ENCODE results near the gene TIMP2.

TIMP2 gene

DNA sequence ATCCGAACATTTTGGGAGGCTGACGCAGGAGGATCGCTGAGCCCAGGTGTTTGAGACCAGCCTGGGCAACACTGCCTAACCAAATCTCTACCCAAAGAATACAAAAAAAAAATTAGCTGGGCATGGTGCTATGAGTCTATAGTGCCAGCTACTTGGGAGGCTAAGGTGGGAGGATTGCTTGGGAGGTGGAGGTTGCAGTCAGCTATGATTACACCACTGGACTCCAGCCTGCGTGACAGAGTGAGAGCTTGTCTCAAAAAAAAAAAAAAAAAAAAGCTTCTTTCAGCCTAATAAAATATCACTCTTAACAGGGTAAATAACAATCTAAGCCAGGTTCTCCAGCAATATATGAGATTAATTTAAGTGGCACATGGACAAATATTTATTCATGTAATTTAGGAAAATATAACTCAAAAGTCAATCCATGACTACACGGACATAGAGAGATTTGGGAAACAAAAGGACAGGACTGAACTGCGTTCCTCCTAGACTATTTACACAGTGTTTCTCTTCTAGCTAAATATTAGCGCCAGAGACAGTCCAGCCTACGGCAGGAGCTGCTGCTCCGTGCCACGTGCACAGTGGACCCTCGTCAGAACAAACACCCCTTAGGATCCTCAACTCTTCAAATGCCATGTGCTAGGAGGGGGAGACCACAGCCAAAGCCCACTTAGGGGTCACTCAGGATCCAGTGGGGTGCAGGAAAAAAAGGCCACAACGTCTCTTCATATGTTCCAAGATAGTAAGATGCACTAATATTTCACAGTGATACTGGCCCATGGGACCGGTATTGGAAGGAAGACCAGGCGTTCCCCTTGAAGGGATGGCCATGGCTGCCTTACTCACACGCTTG lies 93.3 kb downstream of the TIMP2 start:
- no peak for DNase-seq

DNA sequence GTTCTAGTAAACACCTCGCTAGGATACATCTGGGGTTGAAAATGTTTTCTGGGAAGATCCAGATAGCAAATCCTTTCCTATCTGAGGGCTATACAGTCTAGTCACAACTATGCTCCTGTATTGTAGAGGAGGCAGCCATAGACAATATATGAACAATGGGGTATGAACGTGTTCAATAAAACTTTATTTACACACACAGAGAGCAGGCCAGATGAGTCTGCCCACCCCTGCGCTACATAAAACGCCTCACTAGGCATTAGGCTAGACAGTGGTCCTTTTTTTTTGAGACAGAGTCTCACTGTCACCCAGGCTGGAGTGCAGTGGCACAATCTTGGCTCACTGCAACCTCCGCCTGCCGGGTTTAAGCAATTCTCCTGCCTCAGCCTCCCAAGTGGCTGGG lies 95.7 kb downstream of the TIMP2 start:
- no peak for DNase-seq

DNA sequence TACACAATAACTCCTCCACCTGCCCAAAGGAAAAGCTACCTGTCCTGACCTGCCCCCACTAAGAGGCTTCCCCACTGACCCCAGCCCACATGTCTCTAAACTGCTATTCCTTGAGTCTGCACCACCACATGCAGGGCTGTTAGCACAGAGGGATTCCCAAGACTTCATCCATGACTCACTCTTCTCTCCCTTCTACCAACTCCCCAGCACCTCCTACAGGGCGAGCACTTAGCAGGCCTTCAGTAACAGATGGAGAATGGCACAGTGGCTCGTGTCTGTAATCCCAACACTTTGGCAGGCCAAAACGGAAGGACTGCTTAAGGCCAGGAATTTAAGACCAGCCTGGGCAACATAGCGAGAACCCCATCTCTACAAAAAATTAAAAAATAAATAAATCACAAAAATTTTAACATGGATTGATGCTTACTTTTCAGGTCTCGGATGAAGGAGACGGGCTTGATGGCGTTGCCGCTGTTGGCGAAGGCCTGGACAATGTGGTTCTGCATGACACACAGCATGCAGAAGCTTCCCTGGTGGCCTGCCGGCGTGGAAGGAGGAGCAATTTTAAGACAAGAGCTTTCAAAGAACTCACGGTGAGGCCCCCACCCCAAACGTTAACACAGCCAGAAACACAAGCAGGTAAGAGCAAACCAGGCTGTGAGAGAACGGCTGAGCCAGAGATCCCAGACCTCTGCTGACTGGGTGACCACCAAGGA lies 96.6 kb downstream of the TIMP2 start:
- peak; percentile 41 for DNase-seq

DNA sequence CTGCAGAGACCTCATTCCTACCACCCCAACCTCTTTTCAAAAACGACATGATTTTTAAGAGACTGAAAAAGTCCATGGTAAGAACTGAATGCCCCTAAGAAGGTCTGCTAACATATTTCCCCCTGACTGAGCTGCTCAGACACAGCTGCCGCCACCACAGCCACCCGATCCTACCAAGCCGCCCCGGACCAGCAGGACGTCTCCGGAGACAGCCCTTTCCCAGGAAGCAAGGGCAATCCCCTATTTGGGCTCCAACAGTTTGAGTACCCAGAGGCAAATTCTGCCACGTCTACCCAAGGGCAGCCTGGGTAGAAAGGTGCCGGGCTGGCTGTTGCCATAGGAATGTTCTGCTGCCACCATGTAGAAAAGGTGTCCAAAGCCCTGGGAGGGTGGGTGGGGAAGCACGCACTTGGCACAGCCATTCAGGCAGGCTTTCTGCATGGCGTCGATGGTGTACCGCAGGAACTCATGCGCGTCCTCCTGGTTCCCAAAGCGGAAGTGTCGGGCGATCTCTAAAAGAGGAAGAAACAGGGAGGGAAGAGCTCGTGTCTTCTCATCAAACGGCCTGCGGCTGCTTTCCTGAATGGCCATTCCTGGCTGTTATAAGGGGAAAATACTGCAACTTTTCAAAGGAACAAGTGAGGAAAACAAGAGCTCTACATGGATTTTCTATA lies 98.2 kb downstream of the TIMP2 start:
- no peak for DNase-seq

DNA sequence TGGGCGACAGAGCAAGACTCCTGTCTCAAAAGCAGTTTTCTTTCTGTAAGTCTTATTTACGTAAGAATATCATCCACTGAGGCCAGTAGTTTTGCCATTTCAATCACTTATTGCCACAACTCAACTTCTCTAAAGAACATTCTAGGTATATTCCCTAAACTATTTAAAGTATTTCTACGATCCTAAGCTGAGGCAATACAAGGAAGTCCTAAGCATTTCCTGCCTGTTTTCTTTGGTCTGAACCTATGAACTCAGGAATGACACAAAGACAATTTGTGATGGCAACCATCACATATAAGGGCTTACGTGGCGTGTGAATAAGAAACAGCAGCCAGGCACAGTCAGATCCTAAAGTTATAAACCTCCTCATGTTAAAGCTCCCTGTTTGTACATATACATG lies 98.8 kb downstream of the TIMP2 start:
- DNase-seq, result peak; percentile 24

DNA sequence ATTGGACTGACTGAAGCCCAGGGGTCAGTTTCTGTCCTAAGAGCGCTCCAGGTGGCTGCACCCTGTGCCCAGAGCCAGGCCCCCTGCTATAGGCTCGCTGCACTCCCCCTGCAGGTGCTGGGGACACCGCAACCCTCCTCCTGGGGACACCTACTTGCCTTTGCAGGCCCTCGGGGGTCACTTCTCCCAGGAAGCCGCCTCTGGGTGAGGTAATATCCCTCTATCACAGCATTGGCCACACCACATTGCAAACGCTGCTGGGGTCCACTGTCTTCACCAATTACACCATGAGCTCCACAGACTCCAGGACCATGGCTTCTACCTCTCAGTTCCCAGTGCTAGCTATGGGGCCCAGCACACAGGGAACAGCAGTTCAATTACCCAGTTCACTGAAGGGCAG lies 99.5 kb downstream of the TIMP2 start:
- DNase-seq, result no peak

DNA sequence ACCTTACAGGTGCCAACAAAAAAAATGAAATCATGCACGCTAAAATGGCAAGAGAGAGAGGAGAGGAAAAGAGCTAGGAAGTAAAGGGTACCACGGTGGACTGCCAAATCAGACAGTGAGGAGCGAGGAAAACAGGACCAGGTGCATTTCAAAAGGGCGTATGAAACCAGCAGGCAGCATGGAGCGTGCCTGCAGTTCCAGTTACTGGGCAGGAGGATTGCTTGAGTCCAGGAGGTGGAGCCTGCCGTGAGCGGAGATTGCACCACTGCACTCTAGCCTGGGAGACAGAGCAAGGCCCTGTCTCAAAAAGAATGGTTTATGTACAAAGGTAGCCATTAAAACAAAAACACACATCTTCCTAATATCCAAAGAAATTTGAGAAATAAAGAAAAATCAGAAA lies 100.9 kb downstream of the TIMP2 start:
- no peak for DNase-seq

DNA sequence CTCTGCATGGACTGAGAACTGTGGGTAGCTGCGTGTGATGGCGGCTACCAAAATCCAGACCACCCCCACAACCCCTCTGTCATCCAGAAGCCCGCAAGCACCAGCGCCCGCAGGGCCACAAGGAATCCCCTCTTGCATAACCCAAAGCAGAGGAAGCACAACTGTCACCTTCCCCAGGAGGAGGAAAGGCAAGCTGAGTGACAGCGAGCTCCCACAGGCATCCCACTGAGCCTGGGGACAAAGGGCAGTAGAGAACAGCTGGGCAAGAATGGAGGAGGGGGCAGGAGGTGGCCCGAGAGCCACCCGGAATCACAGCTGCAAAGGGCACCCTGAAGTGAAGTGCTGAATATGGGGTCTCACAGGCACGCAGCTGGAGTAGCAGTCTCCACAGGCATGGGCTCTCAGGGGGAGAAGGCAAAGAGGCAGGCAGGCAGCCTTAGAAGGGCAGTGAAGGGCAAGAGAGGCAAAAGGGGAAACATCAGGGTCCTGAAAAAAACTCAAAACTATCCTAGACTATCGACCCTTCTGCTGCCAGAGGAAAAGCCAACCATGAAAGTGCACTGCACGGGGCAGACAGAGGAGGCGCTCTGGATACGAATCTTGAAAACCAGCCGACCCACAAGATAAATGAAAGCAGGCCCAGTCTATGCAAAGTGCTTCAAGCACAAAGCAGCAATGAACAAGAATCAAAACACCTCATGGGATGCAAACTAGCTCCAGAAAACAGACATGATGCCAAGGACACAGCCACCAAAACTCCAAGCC lies 101.7 kb downstream of the TIMP2 start:
- no peak for DNase-seq

DNA sequence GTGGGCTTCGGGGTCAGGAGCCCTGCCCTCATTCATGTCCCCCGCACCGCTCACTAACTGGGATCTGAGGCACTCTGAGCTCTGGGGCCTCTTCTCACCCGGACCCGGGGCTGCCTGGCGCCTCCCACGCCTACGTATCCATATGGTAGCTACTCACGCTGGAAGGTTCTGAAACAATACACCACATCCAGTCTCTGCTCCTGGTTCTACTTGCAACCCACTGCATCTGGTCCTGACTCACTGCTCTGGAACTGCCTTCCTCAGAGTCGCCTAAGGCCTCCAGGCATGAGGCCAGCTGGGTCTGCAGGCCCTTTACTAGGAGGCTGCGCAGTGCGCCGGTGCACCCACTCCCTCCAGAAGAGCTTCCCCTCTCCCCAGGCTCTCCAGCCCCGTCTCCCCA lies 102.6 kb downstream of the TIMP2 start:
- peak; percentile 86 for DNase-seq

DNA sequence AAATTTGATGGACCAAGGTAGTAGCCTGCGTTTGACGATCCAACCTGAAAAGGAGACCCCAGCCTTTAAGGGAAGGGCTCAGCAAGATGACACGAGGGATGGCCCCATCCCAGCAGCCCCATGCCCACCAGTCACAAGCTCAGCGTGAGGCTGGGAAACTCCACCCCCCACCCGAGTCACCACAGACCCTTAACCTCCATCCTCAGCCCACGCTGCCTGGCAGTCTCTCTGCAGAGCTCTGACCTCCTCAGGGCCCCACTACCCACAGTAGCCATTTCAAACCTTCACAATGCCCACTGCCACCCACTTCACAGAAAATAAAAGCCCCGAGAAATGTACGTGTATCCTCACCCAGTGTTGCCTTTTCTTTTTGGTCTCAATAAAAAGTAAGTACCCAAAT lies 103.2 kb downstream of the TIMP2 start:
- DNase-seq, result no peak

DNA sequence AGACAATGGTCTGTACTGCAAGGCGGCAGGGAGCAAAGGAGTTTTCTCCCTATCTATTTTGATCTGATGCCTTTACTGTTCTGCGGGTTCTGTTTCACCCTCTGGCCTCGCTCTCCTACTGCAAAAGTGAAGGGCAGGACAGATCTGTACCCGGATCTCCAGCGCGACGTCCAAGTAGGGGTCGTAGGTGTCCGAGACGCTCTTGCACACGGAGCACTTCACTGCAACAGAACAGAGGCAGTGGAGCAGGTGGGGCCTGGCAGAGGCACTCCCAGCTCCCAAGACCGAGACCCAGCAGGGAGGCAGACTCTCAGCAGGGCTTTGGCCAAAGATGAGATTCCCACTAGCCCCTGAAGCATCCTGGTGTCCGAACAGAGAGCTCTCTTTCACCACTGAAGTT lies 104.3 kb downstream of the TIMP2 start:
- no peak for DNase-seq

DNA sequence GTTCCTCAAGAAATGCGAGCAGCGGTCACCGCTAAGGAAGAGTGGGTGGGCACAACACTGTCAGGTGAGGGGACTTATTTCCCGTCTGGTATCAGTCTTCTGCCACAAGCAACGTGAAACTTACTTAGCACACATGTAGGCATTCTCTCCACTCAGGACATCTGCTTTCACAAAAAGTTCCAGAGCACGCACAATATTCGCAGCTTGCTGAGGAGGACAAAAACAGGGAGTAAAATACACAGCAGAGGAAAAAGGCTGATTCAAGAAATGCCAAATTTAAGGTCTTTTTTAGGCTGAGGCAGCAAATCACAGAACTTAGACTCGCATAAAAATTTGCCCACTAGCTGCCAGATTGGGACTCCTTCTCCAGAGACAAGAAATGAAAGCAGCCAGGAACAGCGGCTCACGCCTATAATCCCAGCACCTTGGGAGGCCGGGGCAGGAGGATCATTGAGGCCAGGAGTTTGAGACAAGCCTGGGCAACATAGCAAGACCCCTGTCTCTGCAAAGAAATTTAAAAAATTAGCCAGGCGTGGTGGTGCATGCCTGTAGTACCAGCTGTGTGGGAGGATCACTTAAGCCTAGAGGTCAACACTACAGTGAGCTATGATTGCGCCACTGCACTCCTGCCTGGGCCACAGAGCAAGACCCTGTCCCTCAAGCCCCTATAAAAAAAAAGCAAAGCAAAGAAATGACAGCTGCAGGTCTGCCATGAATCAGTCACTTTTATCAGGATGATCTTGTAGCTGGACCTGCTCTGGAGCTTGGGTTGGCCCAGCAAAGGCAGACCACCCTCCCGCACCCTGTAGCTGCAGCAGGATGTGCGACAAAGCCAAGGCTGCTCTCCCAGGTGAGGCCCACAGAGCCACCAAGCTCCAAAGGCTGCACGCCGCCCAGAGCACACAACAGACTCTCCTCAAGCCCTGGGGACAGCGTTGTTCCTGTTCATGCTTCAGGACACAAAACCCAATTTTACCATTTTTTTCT lies 105.1 kb downstream of the TIMP2 start:
- no peak for DNase-seq

DNA sequence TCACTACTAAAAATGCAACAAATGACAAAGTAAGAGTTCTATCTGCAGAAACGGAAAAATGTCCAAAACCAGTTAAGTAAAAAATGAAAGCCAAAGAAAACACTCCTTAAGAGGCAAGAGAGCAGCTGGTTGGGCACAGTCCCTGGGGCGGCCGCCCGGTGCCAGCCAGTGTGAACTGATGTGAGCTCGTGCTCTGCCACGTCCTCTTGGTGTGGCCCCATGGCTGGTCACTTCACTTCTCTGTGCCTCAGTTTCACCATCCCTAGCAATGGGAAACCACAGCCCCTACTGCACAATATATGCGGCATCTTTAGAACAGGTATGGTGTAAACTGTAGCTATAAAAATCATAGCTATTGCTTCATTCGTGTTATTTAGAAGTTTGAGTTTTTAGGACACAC lies 105.8 kb downstream of the TIMP2 start:
- no peak for DNase-seq

DNA sequence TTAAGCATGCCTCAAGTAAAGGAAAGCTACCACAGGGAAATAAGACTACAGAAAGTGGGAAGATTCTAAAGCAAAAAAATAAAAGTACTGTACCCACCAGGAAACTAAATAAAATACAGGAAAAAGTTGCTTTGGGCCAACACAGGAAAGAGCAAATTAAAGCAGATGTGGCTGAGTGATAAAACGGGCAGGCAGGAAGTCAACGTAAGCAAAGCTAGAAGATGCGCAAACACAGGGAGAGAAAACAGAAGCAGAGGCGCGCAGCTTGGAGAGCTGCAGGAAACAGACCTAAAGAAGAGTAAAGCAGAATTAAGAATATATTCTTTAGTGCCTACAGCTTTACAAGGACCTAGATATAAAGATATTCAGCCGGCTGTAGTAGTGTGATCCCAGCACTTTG lies 106.3 kb downstream of the TIMP2 start:
- DNase-seq, result no peak

DNA sequence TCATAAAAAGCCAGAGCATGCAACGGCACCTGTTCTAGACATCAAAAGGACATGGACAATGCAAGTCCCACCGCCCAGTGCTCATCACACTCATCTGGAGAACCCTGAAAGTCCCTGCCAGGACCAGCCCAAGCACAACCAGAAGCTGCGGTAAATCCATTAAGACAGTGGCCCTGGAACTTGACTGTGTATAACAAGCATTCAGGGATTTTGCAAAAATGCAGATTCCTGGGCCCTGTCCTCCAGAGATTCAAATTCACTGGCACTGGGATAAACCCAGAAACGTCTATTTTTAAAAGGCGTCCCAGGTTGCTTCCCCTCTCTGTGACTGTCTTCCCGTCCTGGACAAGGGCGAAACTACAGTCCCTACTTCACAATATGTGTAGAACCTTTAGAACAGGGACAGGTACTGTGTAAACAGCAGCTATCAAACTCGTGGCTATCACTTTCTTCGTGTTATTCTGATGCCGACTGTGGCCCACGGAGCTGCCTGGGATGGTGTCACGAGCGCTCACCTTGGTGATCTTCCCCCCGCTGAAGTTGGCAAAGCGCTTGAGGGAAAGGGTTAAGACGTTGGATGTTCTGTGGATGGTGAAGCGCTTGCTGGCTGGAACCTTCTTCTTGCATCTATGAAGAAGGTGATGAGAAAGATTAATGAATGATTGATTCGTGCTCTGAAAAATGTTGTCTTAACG lies 106.9 kb downstream of the TIMP2 start:
- no peak for DNase-seq

DNA sequence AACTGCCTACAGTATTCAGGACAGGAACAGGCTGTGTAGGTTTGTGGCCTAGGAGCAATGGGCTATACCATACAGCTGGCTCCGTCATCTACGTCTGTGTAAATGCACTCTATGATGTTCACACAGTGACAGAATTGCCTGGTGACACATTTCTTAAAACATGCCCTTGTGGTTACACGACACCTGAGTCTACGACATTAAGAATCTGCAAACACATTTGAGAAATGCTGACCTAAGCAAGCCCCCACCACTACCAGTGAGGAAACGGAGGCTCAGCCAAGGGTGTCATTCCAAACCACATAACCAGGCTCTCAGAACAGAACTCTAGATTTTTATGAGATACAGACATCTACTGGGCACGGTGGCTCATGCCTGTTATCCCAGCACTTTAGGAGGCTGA lies 108.1 kb downstream of the TIMP2 start:
- DNase-seq, result no peak

DNA sequence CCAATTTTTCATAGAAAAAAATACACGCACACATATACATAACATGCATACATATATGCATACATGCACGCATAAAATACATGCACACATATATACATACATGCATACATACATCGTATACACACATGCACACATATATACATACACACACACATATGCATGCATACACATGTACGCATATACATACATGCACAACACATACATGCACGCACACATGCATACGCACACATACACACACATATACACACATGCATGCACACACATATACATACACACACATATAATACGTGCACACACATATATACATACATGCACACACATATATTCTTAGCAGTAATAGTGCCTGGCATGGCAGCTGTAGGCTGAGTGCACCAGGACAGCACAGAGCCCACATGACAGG lies 109.5 kb downstream of the TIMP2 start:
- DNase-seq, result no peak

DNA sequence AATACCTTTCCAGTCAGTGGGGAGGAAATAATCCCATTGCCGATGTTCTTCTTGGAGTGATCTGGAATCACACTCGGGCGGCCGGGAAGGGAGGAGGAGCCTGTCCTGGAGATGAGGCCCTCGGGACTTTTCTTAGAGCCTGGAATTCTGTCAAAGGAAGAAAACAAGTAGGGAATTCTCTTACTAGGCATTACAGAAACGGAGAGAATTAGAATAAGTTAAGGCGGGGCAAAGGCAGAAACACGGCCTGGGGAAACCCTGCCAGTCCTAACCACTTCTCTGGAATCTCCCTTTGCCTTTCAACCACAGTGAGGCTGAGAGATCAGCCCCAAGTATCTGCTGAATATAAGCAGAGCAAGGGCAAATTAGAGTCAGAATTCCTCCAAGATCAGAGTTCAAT lies 112.3 kb downstream of the TIMP2 start:
- no peak for DNase-seq

DNA sequence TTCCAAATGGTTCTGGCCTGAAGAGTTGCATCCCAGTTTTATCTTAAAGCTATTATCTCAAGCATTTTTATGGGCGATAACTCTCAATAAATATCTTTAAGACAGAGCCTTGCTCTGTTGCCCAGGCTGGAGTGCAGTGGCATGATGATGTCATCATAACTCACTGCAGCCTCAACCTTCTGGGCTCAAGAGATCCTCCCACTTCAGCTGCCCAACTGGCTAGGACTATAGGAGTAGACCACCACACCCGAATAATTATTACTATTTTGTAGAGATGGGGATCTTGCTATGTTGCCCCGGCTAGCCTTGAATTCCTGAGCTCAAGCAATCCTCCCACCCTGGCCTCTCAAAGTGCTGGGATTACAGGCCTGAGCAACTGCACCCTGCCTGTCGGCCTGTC lies 117.0 kb downstream of the TIMP2 start:
- no peak for DNase-seq

DNA sequence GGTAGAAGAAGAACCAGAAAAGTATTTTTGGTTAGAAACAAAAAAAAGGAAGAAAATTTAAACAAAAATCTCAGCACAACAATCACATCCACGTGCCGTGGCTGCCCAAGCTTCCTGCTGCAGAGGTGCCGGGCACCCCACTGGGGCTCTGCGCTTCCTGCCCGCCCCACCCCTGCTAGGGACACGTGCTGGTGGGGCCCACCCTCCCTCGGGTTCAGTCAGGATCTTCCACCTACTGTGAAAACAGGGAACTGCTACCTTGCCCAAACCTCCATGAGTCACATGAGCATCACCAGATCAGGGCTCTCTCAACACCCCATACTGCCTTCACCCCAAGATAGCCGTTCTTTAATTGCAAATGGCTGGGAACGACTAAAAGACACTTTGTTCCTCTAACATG lies 118.7 kb downstream of the TIMP2 start:
- DNase-seq, result no peak

DNA sequence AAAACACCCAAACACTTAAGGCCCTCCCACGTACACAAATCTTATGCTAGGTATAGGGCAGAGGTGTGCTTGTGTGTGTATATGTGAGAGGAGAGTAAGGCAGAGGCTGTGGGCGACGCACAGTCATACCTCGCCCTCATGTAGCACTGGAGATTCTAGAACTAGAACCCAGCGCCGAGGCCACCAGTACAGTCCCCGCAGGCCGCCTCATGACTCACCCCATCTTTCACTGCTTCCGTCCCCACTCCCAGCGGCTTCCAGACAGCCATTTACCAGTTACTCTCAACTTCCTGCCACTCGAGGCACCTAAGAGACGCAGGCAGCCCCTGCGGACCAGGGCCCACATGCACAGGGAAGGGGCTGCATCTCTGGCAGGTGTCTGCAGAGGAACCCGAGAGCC lies 119.9 kb downstream of the TIMP2 start:
- DNase-seq, result no peak
